ENCODE data around the gene NR2F2.

NR2F2 gene

DNA sequence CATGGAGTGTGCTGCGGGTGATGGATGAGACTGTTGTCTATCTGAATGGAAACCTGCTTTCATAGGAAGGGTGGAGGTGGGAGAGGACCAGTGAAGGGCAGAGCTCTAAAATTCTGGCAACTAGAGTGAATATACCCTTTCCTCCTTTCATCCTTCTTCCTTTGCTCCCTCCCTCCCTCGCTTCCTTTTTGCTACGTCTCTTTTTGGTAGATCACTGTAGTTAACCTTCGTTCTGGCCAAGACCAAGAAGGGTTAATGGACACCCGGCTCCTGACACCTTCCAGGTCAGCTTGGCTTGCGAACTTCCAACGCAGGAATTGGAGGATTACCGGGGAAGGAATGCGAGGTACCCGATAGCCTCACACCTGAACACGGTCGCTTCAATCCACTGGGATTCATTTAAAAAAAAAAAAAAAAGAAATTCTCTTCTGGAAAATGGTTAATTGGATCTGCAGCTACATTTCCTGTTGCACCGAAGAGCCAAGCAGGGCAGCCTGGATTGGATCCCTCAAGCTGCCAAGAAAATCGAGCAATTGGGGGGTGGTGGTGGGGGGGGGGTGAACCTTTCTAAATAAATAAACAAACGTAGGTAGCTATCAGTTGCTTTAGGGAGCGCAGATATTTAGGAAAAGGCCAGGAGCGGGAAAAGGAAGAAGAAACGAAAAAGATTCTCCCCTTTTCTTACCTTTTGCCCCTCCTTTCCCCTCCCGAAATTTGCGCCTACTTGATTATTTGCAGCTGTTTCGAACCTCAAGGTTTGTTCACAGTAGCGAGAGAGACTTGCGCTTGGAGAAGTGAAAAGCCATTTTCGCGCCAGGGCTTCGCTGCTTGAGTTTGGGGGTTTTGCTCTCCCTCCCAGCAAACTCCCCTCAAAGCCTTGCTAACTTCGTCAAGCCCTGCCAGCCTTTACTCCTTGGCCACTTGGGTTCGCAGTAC, 9.5 kb upstream of the NR2F2 start:
- no peak for DNase-seq

DNA sequence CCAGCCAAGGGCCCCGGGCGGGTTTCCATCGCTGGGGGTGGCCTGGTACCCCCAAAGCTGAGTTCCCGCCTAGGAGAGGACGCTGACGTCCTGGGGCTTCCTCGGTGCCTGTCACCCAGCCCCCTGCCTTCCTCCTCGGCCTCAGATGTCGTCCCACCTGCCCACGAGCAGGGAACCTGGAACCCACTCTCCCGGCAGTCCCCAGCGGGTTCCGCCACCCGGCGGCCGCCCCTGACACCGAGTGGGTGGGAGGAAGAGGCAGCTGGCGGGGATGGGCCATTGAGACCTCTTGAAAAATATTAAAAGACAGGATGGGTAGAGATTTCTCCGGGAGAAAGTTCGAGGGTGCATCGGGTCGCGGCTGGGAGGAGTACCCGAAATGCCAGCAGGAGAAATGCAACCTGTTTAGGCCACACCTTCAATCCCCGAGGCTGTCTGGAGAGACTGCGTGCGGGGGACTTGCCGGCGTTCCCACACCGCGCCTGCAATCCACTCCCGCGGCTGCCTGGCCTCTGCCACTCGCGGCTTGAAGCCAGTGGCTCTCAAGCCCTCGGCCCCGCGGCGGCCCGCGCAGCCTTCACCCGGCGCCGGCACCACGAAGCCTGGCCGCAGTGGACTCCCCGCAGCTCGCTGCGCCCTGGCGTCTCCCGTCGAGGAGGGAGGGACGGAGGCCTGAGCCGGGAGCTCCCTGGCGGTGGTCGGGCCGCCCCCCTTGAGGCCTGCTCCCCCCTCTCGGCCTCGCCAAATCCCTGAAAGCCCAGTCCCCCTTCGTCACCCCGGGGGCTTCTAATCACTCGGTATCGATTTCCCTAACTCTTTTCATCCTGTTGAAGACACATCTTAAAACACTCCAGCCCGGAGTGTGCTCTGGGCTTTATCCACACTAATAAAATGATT, 8.6 kb upstream of the NR2F2 start:
- no peak for DNase-seq

DNA sequence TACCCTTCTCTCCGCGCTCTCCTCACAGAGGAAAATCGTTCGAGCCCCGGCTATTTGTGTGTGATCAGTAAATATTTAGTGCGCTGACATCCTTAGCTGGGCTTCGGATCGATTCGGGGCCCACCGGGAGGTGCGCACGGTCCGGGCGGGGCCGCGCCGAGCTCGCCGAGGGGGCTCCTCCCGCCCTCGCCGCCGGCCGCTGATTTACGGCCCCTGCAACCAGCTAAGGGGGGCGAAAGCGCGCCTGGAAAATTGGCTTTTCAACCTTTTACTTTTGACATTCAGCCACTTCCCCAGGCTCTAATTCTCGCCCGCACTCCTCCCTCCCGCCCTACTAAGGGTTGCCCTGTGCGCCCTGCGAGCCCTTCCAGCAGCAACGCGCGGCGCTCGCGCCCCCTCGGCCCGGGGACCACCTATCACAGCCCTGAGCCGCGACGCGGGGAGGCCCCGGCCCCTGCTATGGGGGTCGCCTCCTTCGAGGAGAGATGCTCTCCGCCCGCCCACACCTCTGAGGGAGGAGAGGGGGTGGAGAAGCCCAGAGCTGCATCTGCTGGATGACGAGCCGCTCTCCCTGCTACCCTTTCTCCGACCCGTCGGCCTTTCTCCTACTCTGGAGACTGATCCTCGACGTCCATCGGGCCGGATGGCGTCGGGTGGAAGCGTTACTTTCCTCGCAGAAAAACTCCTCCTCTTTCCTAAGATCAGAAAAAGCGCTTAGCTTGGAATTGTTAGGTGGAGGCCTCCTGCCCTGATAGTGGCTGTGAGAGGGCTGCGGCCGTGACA, 7.8 kb upstream of the NR2F2 start:
- DNase-seq = no peak

DNA sequence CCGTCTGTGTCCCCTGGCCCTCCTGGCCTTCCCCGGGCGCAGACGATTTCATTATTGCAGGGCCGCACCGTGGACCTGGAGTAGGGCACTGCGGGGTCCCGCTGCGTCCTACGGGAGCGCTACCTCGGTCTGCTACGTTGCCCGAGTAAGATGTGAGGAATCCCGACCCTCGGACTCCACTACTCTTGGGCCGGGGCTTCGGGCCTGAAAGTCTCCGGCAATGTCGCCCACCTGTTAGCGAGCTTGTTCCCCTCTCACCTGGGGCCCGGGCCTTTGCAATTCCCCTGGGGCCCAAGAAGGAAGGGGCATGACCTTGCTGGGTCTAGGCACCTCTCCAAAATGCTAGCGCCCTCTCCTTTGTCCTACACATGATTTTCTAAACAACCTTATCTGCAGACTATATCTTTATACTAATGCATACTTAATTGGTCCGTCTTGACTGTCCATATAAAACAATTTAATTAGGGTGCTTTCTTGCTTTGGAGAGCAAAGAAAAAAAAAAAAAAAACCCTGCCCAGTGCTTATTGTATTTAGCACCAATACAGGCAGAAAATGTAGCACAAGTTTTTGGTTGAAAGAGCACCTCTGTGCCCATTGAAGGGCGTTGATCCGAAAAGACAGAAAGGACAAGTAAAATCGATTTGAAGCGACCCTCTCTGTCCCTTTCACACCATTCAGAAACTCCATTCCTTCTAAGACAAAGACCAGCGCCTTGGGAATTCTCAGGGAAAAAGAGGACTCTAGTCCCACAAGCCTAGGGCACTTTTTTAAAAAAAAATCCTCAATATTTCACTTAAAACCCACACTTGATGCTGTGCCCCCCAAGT, 7.0 kb upstream of the NR2F2 start:
- no peak for DNase-seq

DNA sequence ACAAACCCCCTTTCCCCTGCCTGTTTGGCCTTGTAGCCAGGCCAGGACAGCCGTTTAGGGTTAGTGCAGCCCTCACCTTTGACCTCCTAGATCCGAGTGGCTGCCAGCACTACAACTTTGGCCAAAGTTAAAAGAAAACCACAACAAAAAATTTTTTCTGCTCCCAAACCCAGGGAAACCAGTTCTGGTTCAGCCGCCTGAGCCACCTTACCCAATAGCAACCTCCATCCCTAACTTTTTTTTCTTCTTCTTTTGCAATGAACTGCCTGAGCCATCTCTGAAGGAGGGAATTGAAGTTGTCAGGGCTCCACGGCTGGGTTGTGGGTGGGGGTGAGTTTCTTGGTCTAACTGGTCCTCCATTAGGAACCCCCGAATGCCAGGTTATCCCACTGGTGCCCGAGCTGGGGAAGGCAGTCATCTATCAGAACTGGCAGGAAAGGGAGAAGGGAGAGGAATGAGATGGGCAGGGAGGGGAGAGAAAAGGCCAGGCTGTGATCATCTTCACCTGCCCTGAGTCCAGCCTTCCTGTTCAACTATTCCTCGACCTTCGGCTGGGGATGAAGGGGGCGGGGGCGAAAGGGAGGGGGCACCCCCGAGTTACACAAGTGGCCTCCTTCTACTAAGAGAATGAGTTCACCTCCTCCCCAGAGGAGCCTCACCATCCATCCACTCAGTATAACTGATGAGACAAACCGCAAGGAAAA, 6.2 kb upstream of the NR2F2 start:
- DNase-seq = no peak

DNA sequence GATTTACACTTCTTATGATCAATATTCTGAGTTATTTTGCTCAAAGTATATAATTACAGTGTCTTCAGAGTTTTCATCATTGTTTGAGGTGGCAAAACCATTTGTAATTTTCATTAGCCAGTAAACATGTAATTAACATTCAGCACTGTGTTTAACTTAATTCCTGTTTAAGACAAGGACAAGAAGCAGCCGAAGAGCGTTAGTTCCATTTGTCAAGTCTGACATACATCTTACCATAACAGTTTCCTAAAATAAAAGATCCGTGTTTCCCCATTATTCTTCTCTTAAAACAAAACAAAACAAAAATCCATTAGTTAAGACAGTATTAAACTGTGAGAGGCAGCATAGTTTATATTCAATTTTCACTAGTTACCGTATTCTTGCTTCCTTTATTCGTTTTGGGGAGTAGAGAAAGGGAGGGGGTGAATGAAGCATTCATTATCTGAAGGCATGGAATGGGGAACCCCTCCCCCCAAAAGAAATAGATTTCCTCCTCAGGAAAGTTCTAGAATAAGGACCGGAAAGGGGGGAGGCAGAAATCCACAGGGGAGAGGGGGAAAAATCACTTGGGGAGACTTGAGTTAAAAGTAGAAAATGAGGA, 5.5 kb upstream of the NR2F2 start:
- no peak for DNase-seq

DNA sequence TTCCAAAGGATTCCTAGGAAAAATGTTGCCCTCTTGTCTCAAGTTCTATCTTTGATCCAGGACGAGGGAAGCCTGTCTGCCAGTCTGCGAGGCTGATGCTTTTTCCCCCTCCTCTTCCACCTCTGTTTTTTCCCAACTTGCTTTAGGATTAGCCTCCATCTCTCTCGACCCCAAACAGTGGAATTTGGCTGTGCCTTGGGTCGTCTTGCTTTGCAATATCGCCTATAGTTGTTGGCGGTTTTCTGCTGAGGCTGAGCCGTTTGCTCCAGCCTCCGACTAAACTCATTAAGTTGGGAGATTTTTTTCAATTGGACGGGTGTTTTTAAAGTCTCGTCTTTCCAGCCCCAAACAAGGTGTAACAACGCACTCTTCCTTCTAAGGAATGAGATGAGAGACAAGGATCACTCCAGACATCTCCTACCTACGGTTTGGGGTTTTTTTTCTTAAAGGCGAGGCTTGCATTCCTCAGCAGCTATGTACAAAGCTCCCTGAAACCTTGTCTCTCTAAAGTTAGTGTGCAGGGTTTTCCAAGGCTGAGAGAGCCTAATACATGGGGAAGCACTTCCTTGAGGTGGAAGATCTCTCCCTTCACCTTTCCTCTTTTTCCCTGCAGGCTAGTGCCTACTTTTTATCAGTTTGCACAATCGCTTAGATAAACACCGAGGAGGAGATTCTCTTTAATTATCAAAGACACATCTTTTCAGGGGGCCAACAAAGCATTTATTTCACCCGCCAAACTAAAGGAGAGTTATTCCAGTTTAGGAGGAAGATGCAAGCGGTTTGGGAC, 4.8 kb upstream of the NR2F2 start:
- no peak for DNase-seq

DNA sequence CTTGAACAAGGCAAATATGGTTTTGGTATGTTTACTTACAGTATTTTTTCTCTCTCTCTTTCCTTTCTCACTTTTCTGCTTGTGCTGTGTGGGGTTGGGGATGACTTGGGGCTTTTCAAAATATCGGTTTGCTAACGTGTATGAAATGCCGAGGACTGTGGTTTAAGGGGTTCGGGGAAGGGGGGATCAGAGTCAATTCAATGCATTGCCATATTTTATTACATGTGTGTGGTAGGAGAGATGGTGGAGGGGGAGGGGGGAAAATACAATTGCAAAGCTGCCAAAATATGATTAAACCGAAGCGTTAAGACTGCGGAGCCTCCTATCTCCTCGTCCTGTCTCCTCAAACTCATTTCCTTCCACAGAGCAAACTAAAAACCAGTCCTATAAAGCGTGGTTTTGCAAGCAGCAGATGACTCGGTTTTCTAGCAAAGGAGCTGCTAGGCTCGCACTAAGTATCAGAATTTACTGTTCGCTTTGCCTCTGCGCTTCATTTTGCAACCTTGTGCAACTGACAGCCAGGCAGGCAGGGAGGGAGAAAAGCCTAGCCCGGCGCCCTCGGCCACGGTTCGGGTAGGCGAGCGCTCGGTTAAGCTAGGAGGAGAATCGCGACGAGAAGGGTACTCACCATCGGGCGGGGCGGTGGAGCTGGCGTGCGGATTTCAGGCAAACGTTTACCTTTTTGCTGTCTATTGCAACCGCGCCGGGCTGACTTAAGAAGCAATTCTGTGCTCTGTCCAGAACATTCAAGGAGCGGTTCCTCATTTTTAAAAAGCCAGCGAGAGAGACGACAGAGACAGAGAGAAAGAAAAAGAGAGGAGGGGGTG, 4.0 kb upstream of the NR2F2 start:
- DNase-seq = peak; percentile 31

DNA sequence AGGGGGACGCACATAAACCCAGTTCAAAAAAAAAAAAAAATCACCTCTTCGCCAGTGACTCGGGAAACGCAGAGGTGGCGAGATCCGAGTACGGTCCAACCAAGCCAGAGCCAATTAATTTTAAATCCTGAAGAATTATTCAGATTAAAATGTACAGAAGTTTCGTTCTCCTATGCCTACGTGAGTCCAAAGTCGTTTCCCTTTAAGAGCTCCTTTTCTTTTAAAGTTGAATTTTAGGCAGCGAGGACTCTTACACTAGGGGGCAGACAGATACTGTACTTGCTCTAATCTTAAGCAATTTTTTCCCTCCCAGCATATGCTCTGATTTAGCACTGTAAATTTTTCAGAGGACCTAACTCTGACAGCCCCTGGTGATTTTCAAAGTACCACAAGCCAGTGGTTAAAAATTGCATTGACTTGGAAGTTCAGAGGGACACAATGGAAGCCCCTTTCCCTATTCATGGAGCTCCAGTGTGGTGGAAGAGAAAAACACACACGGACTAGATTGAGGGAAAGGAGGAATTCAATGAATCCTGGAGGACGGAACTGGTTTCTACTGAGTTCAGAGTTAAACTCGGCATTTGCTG, 3.3 kb upstream of the NR2F2 start:
- peak; percentile 6 for DNase-seq

DNA sequence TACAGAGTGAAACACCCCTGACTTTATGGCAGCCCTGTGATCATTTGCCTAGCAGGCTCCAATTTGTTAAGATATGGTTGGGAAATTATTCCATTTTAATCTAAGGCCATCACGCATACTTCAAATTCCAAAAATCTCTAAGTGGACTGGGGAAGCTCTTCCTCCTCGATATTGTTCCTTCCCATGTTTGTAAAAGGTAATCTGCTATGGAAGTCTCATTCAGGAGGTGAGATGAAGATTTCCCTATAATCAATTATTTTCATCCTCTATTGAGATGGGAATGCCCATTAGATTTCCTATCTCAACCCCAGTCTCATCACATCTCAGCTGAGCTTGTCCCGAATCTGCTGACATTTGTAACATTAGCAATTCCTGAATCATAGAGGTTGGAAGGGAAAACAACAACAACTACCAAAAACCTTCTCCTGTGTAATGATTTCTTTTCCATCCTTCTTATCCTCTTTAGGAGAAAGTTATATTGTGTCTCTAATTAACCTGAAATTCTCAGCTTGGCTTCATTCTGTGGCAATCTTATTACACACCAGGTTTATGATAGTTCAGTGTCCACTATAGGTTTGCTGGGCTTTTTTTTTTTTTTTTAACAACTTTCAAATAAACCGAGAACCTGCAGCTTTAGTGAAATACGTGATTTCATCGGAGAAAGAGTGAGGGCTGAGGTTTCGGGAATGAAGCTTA, 2.2 kb upstream of the NR2F2 start:
- DNase-seq = no peak

DNA sequence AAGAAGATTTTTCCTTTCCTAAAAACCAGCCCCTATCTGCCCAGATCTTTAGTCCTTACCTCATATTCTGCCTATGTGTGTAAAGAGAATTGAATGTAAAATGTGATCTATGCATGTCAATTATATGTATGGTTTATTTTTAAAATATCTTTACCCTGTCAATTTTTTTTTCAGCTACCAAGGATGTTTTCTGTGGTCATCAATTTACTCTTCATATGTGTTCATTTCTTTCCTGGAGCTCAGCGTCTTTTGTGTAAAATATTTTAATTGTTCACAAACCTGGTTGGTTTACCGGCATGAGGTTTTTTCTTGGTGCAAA, 1.7 kb upstream of the NR2F2 start:
- no peak for DNase-seq

DNA sequence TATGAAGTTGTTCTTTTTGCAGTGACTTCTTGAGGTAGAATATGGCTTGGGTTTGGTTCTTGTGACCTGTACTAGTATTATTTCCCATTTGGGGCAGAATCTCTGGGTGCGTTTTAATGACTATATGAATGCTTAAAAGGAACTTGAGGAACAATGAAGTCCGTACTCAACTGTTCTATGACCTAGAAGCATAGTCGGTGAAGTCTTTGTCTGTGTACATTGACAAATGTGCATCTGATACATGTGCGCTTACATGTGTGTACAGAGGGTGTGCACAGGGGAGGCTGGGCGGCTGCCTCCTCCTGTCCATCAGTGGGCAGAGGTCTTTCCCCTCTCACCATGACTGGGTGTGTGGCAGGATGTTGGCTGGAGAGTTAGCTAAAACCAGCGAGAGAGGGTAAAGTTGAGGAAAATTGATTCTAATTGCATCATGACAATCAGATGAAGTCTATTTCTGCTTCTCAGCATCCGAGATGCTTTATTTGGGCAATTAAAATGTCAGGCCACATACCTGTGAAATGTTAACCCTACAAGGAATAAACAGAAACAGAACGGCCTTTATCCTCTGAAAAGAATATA, 1.0 kb upstream of the NR2F2 start:
- no peak for DNase-seq

DNA sequence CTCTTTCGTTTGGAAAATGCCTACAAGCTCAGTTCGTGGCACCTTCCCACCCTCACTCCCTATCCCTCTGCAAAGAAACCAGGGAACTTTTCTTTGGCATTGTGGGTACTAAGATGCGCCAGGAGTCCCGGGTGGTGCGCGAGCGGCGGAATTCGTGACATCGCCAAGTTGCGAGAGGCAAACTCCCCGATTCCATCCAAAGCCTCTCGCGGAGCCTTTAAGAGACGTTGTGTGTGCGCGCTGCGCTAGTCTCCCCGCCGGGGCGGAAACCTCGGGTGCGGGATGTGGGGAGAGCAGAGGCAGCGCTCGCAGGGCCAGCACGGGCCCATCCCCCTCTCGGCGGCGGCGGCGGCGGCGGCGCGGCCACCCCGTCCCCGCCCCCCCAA, 443 bp upstream of the NR2F2 start:
- DNase-seq = peak; percentile 32

DNA sequence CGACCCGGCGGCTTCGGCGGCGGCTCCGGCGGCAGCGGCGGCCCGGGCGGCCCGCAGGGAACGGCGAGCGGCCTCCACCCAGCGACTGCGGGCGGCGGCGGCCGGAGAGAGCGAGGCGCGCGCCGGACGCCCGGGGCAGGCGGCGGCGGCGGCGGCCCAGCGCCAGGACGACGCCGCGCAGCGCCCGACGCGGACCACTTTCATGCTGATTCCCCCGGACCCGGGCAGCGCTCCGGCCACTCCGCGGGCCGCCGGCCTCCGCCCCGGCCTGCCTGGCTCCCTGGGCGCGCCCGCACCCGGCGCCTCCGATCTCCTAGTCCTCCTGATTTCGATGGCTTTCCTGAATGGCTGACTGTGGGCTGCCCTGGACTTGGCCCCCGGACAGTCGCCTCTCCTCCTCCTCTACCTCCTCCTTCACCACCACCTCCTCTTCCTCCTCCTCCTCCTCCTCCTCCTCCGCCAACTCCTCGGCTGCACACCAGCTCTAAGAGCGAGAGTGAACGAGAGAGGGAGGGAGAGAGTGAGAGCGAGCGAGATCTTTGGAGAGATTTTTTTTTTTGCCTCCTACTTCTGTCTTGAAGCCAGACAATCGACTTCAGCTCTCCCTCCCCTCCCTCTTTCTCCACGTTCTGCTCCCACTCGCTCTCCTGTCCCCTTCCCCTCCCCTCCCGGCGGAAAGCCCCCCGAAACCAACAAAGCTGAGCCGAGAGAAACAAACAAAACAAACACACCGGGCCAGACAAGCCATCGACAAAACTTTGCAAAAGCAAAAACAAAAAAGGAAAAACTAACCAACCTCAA, 844 bp downstream of the NR2F2 start:
- no peak for DNase-seq

DNA sequence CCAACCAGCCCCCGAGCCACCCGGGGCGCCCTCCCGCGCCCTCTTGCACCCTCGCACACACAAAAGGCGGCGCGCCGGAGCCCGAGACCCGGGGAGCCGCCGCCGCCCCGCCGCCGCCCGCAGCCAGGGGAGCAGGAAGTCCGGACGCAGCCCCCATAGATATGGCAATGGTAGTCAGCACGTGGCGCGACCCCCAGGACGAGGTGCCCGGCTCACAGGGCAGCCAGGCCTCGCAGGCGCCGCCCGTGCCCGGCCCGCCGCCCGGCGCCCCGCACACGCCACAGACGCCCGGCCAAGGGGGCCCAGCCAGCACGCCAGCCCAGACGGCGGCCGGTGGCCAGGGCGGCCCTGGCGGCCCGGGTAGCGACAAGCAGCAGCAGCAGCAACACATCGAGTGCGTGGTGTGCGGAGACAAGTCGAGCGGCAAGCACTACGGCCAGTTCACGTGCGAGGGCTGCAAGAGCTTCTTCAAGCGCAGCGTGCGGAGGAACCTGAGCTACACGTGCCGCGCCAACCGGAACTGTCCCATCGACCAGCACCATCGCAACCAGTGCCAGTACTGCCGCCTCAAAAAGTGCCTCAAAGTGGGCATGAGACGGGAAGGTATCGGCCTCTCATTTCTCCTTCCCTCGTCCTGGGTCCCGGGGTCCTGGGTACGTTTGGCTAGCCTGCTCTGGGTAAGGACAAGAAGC, 1.6 kb downstream of the NR2F2 start:
- peak; percentile 15 for DNase-seq

DNA sequence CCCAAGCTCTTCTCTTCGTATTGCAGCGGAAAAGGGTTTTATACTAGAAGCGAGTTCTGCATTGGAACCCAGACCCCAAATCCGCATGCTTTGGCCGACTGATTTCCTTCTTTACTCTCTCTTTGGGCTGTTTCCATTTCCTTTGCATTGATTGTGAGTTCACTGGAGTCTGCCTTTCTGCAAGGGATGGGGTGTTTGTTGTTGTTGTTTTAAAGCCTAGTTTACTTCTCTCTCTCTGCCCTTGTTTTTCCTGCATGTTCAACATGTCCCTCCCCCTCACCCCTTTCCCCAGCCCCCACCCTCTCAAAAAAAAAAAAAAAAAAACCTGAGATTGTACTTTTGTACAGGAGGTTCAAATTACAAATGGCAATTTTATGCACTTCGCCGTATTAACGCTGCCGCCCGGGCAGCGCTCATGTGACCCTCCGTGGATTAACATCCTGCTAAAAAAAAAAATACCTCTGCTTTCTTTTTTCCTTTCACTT, 2.2 kb downstream of the NR2F2 start:
- peak; percentile 15 for DNase-seq

Data from NCI-H510A treated with DMSO at 0.1 percent for 48 hours (cell line).